ENCODE results near the gene LCMT2.

DNA sequence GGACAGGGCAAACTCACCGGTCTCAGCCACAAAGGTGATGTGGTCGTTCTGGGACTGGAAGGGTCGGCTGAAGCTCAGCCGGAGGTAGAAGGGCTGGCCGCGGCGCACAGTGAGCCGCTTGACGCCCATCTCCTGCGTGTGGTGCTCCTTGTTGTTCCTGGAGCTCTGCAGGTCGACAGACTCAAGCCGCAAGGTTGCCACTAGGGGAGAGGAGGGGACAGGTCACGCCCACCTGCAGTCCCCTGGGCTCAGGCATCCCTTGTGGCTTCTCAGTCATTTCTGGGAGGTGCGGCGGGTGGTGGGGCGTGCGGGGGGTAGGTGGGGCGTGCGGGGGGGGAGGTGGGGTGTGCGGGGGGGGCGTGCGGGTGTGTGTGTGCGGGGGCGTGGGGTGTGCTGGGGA is 36.9 kb downstream of the LCMT2 start:
- TF ChIP-seq HDGF (IDR thresholded peaks at IDR 0.05; ENCODE audit: borderline replicate concordance) (no peak), SUZ12 (IDR thresholded peaks at IDR 0.05) (no peak), FOXA1 (IDR thresholded peaks at IDR 0.05) (no peak), FOXK2 (IDR thresholded peaks at IDR 0.05) (no peak), SP1 (IDR thresholded peaks at IDR 0.05) (no peak)

All from HEK293T (cell line).